Glomerular visceral epithelial cell (primary cell): Measurements from ENCODE around the gene ARHGDIA.

Experiments
- DNase-seq: peaks from one replicate; pipeline ENCODE4 v3.0.0-alpha.2; 2016; ENCODE audit errors: extremely low spot score

The ARHGDIA gene

DNA sequence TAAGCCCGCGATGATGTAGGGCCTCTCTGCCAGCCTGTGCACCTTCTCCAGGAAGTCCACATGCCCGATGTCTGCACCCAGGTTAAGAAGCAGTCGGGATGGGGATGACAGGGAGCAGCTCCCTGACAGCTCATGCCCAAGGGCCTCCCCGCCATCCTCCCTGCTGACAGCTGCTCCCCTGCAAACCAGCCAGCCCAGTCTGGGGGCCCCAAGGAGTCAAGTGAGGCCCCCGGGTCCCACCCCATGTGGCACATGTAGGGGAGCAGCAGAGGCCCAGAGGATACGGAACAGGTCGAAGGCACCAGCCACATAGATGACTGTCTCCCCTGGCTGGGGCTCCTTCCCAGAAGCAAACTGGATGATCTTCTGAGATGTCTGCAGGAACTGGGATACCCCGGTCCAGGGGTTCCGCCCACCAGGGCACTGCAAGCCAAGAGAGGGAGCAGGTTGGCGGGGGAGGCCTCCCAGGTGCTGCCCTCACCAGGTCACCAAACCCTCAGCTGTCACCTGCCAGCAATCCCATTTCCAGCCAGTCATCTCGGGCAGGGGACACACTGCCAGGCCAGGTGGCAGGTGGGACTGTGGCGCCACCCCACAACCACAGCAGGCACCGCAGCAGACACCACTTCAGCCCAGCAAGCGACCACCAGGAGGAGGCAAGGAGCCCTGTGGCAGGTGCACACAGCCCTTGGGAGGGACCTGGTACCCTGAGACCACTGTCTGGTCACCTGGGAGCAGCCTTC lies 35.5 kb upstream of the ARHGDIA start:
- DNase-seq: no peak

DNA sequence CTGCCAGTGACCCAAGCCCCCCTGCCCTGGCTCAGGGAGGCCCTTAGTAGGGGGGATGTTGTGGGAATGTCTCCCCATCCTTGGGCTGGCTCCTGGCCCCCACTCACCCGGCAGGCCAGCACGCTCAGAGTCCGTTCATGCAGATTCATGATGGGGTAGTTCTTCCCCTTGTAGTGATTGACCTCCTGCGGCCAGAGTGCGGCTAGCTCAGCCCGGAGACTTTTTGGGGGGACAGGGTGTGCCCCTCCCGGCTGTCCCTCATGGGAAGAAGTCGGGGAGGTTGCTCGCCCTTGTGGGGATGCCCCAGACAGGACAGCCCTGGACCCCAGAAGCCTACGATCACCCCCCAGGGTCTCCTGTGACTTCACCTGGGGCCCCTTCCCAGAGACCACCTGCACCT lies 34.9 kb upstream of the ARHGDIA start:
- DNase-seq: no peak

DNA sequence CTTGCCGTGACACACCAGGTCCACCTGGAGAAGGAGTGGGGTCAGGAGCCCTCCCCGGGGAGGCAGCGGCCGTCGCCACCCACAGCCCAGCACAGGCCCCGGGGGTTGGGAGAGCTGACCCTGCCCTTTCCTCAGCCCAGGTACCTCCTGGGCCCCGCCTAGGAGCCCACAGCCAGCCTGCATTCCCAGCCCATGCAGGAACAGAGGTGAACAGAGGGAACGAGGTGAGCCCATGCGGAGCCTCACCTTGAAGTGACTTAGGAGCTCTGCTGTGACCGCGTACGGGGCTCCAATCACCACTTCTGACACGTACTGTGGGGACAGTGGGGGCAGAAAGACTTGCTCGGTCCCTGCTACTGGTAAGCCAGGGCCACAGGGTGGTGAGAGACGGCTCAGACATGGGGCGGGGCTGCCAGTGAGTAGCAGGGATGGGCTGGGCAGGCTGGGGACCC lies 34.3 kb upstream of the ARHGDIA start:
- no peak for DNase-seq

DNA sequence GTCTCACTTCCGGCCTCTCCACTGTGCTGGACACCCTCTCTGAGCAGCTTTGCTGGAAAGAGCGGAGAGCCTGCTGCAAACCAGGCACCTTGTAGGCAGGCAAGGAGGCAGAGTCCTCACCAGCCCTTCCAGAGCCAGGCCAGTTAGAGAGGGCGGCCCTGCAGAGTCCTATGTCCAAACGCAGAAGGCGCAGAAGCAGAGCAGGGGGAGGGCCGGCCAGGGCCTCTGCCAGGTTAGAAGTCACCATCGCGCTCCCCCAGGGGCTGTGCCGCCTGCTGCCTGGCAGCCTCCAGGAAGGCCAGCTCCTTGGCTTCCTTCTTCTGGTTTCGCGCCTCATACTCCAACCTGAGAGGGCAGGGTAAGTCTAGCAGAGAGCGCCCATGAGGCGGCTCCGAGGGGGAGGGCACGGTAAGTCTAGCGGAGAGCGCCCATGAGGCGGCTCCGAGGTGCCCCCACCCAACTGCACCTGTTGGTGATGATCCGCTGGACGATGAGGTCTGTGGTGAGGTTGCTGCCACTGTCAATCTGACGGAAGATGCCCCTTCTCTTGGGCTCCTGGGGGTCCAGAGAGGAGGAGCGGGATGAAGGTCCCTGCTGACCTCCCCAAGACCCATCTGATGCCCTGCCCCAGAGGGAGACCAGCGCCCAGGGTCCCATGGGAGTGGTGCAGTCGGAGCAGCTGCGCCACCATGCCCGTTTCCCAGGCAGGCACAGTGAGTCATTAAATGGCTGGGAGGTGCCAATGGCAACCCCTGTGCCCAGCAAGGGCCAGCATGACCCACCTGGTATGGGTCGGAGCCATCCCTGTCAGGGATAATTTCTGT lies 33.7 kb upstream of the ARHGDIA start:
- DNase-seq: no peak

DNA sequence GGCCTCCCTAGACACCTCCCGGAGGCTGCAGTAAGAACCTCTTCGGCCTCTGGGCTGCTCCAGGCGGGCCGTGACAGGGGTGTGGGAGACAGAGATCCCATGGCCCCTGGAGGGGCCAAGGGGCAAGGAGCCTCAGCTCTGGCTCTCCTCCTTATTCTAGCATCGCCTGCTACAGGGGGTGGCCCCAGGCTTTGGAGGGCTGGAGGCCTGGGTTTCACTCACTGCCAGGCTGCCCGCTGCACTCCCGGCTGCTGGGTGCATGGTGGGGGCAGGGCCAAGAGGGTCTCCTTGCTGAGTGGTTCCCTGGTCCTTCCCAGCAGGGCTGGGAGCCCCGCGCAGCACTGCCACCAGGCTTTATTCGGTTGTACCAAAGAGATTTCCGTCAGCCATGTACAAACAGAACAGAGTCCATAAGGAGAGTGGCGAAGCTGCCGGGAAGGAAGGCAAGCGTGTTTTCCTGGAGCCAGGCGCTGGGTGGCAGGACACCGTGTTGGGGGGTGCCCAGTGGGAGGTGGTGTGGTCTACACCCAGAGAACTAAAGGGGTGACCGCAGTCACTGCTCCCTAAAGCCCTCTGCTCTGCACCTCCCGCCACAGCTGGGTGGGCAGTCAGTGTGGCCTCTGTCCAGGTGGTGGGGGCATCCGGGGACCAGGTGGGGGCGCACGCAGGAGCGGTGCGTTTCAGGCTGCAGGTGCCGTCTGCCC lies 32.9 kb upstream of the ARHGDIA start:
- no peak for DNase-seq

DNA sequence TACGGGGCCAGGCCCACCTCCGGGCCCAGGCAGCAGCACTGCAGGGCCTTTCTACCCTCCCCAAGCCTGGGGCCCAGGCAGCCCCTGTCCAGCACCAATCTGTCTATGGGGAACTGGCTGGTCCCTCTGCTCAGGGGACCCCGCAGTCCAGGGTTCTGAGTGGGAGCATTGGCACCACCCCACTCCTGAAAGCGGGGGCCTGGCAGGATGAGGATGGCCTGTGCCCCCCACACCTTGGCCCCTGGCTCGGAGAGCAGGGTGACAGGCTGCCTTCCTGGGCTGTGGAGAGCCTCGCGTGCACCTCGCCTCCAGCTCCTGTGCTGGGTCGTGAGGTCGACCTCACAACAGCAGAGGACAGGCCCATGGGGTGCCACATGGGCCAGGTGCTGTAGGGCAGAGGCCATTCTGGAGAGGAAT lies 32.3 kb upstream of the ARHGDIA start:
- DNase-seq: no peak

DNA sequence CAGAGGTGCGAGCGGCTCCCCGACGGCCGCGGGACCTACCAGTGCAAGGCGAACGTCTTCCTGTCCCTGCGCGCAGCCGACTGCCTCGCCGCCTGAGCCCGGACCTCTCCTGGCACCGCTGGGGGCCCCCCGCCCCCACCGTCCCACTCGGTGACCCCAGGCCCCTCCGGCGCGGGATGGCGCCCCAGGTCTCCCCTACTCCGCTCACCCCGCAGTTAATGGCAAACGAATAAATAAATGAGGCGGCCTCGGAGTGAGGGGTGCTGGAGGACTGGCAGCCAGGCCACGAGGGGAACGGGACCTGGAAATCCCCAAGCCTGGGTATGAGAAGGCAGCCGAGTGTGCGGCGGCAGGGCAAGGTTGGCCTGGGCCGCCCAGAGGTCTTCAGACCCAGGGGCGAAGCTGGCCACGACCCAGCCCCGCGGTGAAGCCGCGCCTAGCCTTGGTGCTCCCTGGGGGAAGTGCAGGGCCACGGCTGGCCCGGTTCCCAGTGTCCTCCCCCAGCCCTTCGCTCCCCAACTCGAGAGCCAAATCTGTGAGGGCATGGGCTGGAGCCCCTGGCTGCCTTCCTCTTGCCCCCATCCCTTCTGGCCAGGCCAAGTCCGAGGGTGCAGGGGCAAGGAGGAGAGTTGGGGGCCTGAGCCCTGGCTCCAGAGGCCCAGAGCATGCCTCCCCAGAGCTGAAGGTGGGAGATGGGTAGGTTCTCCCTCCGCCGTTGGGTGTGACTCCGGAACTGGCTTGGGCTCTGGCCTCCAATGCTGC lies 31.7 kb upstream of the ARHGDIA start:
- DNase-seq: no peak

DNA sequence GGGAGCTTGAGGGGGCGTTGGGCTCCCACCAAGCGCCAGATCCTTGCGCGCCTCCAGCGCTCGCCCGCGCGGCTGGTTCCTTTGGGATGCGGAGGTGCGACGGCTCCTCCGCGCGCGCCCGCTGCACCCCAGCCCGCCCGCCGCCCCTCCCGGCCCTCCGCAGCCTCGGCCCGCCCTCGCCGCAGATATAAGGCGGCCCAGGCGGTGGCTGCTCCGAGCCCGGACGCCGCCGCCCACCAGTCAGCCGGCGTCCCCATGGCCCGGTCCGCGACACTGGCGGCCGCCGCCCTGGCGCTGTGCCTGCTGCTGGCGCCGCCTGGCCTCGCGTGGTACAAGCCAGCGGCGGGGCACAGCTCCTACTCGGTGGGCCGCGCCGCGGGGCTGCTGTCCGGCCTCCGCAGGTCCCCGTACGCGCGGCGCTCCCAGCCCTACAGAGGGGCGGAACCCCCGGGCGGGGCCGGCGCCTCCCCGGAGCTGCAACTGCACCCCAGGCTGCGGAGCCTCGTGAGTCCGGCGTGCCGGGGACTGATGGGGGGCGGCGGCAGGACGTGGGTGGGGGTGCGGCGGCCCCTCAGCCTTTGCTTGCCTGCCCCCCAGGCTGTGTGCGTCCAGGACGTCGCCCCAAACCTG lies 31.0 kb upstream of the ARHGDIA start, which contains the start of gene NPB:
Gene NPB (plus strand): TSS at position 216 of the 630 bp plus-strand sequence. CDS start 40 bp downstream, at position 256.
- no peak for DNase-seq

DNA sequence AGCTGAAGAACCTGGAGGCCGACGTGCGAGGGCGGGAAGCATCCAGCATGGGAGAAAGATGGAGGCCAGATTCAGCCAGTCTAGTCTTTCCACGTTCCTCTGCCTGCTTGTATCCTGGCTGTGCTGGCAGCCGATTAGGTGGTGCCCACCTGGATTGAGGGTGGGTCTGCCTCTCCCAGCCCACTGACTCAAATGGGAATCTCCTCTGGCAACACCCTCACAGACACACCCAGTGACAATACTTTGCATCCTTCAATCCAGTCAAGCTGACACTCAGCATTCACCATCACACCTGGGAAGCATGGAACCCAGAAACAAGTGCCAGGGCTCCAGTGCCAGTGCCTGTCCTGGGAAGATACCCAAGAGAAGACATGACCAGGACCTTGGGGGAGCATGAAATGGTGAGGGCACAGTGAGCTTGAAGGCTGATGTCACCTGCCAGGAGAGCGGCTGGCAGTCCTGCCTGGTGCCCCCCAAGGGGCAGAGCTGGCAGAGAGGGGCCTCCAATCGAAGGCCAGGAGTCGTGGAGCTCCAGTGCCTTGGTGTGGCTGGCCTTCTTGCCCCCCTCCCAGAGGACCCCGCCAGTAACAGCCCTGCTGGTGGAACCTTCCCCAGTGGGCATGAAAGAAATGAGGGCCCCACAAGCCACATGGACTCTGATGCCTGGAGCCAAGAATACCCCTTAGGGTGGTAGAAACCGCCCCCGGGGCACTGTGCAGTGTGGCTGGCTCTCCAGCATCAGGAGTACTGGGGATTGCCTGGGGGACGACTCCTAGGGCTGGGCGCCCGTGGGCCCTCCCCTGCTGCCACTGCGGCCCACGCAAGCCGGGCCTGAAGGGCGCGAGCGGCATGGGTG lies 30.3 kb upstream of the ARHGDIA start:
- no peak for DNase-seq

DNA sequence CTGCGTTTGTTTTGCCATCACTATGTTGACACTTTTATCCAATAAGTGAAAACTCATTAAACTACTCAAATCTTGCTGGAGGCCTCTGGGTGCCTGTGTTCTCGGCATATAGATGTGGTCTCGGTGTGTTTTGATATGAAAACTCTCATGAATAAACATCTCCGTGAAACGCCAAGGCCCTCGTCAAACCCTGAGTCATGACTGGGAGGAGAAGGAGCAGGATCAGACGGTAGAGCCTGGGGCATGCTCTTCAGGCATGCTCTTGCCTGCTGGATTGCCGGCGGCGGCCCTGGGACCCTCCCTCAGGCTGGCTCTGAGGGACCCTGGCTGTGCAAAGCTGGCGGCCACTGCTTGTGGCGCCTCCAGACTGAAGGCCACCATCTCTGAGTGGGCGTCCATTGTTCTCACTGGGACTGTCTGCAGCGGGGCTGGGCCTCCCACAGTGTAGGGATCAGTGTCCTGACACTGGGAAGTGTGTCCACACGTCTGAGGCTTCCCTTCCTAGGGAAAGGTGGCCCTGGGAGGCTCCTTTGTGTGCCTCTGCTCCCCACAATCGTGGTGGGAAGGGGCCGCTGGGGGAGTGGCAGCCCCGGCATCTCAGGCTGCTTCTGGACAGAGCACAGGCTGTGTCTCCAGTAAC lies 29.2 kb upstream of the ARHGDIA start:
- DNase-seq: no peak

DNA sequence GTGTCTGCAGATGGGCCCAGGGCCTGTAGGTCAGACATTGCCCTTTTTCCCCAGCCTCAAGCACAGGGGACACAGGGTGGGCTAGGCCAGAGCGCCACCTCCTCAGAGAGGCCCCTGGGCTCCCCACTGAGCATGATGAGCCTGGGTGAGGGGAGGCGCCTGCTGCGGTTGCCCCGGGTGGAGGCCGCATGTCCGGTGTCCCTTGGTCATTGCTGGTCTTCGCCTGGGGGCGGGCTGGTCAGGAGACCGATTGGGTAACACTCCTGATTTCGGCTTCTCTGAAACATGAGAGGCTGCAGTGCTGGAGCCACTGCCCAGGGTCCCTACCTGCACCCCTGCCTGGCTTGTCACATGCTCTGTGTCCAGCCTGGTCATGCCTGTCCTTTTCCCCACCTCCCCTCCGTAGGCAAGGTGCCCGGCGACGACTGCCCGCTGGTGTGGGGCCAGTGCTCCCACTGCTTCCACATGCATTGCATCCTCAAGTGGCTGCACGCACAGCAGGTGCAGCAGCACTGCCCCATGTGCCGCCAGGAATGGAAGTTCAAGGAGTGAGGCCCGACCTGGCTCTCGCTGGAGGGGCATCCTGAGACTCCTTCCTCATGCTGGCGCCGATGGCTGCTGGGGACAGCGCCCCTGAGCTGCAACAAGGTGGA lies 28.5 kb upstream of the ARHGDIA start:
- no peak for DNase-seq

DNA sequence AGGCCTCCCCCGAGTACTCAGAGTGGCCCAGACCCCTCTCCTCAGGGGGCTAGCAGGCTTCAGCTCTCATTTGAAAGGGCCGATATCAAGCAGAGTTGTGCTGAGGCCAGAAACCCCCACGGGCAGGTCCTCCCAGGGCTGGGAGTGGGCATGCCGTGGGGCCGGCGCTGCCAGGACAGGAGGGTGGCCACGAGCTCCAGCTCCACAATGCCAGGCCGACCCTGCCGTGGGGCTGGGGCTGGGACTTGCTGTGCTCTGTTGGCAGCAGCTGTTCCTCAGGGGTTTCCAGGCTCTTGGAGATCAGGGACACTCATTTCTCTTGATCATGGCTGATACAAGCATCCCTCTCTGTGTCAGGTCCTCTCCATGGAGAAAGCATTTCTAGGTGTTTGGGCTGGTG lies 27.7 kb upstream of the ARHGDIA start:
- no peak for DNase-seq

DNA sequence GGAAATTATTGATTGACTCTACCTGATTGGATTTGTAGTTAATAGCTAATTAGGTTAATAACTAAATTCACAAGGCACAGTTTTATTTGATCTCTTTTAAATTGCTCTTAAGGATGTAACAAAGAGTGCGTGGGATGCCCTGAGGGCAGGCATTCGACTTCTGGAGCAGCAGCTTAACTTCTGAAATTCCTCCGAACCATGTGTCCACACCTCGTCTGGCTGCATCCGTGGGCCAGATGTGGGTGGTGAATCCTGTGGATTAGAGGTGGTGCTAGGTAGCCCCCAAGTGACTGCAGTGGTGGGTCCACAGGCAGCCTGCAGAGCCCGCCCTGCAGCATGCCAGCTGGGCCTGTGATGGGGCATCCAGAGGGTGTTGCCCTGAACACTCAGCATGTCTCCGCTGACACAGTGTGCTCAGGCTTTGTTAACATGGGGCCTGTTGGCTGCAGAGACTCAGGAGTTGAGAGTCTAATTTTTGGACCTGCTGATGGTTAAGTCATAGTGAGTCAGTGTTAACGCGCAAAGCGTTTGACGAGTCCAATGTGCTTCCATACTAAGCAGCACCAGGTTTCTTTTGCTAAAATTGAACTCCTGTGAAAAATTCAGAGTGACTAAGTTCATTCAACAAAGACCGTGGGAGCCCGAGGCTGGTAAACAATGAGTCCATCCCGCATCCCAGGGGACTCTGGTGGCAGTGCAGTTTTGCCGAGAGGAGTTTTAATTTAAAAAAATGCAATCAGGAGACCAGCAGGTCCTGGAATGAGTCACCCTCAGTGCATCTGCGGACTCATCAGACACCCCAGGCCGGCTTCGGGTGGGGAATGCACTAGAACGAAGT lies 27.1 kb upstream of the ARHGDIA start:
- DNase-seq: peak; percentile 56

DNA sequence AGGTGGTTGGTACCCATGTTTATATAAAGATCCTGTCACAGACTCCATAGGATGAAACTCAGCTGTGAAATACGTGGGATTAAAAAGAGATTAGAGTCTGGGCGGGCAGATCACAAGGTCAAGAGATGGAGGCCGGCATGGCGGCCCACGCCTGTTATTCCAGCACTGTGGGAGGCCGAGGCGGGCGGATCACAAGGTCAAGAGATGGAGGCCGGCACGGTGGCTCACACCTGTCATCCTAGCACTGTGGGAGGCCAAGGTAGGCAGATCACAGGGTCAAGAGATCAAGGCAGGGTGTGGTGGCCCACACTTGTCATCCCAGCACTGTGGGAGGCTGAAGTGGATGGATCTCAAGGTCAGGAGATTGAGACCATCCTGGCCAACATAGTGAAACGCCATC lies 24.3 kb upstream of the ARHGDIA start:
- no peak for DNase-seq

DNA sequence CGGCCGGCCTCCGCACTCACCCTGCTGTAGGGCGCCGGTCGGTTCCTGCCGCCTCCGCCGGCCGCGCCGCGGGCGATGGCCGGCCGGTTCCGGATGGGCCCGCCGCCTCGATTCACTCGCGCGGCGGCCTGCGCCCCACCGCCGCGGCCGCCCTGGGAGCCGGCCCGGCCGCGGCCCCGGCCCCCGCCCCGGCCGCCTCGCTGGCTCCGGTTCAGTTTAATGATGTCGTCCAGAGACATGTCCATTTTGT lies 20.1 kb upstream of the ARHGDIA start:
- no peak for DNase-seq

DNA sequence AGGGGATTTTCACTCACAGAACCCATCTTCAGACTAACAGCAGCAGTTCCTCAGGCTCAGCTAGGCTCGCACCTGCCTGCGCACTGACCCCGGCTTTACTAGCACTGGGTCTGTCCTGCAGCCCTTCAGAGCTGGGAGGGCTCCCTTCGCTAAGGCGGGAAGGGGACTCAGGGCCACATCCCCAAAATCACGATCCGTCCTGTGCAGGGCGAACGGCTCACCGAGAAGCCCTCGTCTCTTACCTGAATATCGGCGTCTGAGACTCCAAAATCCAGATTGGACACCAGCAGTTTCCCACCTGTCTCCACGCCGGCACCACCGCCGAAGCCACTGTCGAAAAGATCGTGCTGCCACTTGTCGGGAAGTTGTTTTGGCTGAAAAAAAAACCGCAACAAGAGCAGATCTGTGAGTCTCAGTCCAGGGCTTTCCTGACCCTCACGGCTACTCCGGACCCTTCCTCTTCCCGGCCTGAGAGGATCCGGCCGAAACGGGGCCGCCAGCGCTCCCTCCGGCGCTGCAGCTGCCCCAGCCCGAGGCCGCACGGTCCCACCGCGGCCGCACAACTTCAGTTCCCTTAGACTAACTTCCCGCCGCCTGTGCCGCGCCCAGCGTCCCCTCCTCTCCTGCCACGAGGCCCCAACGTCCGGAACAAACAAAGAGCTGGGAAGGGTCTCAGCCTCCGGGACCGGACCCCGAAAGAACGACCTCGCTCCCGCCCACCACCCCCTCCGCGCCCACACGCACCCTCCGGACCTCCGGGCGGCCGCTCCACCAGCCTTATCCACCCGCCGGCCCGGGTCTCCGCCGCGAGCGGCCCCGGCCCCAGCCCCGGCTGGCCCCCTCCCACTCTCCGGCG lies 19.5 kb upstream of the ARHGDIA start:
- DNase-seq: no peak

DNA sequence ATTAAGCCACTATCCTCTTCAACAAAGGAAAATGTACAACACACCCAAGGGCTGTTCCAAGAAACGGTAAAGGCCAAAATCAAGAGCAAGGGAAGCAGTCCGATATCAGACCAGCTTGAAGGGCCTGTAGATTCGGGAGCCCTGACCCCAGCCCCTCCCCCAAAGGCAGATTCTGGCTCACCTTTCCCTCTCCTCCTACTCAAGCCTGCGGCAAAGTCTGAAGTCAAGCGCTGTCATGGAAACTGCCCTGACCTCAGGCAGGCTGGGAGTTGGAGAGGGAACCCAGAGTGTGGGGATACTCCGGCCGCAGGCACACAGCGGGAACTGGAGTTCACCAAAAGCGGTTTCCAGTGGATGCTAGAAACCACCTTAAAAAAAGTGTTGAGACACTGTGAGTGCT lies 18.5 kb upstream of the ARHGDIA start:
- DNase-seq: no peak
